Tibial nerve (tissue), 4 donors: ENCODE results near the gene CLK1. TPM values are rescaled to one million over a fixed set of nuclear protein-coding genes. Genes with fewer than 3 reads are reported as not detected.

Source experiments
- DNase-seq, 2 donors: peaks; one replicate each; pipeline ENCODE4 v3.0.0-alpha.2; 2019; ENCODE audit warnings: low spot score in 2 of 2
- H3K27ac ChIP-seq, 4 donors: fragments of 200-600 bp; sonication (generic) in 3 of 4; one replicate each; pipeline ENCODE4 v1.5.1; 2017 to 2019; ENCODE audit warnings: mild to moderate bottlenecking in 1 of 4
- H3K27me3 ChIP-seq, 2 donors: fragments of 200-600 bp; sonication (generic) in 1 of 2; one replicate each; pipeline versions ENCODE4 v1.5.1 to v1.6.0; 2017 to 2019
- H3K36me3 ChIP-seq, 3 donors: fragments of 200-600 bp; sonication (generic); one replicate each; pipeline ENCODE4 v1.5.1; 2018 to 2019
- H3K4me1 ChIP-seq, 4 donors: fragments of 200-600 bp; sonication (generic) in 3 of 4; one replicate each; pipeline ENCODE4 v1.5.1; 2017 to 2019
- H3K4me3 ChIP-seq, 4 donors: fragments of 200-600 bp; sonication (generic) in 3 of 4; one replicate each; pipeline ENCODE4 v1.5.1; 2017 to 2019; ENCODE audit warnings: mild to moderate bottlenecking in 1 of 4, moderate library complexity in 1 of 4
- H3K9me3 ChIP-seq, 4 donors: fragments of 200-600 bp; sonication (generic) in 3 of 4; one replicate each; pipeline ENCODE4 v1.5.1; 2017 to 2019
- EP300 ChIP-seq, 2 donors: sonication (generic); formaldehyde crosslinking; IDR thresholded peaks; one replicate each; pipeline ENCODE4 v1.6.1; 2017; ENCODE audit warnings: antibody characterized with exemption in 2 of 2, mild to moderate bottlenecking in 1 of 2
- POLR2A ChIP-seq, 2 donors: fragments of 450-650 bp; IDR thresholded peaks; one replicate each; pipeline ENCODE4 v1.6.1; 2017; ENCODE audit warnings: antibody characterized with exemption in 2 of 2, mild to moderate bottlenecking in 2 of 2, moderate library complexity in 2 of 2
- WGBS, 2 donors: methylation state at CpG; one replicate each; pipeline ENCODE4 v1.1.5; 2018; 5-methylcytosine and 5-hydroxymethylcytosine counted together
- total RNA-seq, 4 donors: library from RNA; depleted of rRNA; stranded (reverse); fragments of >200 nt; gene quantifications; one replicate each; pipeline ENCODE4 v1.1.0, GENCODE V29; 2016
- TF ChIP-seq, protein P1 (sequence below), 5 experiments: fragments of 200-600 bp in 3 of 5; fragments of 450-650 bp in 2 of 5; sonication (generic) in 3 of 5; IDR thresholded peaks; one replicate each; pipeline ENCODE4 v1.5.1; 2016 to 2019; ENCODE audit warnings: antibody characterized with exemption in 5 of 5, mild to moderate bottlenecking in 3 of 5, moderate library complexity in 2 of 5

The CLK1 gene
- total RNA-seq, 4 donors from 2014 or later: 141 to 336 (median 261) TPM

GRCh38 chr2:200814917-200815316, 49.5 kb downstream of the CLK1 start:
- H3K27me3 ChIP-seq: no peaks in the 10 kb centered on the region
- no peak overlapping the region for H3K4me3 ChIP-seq
- H3K27ac ChIP-seq: peak overlapping the region in 2 of 4 donors; percentile 40 to 98
- TF ChIP-seq, protein P1, sequence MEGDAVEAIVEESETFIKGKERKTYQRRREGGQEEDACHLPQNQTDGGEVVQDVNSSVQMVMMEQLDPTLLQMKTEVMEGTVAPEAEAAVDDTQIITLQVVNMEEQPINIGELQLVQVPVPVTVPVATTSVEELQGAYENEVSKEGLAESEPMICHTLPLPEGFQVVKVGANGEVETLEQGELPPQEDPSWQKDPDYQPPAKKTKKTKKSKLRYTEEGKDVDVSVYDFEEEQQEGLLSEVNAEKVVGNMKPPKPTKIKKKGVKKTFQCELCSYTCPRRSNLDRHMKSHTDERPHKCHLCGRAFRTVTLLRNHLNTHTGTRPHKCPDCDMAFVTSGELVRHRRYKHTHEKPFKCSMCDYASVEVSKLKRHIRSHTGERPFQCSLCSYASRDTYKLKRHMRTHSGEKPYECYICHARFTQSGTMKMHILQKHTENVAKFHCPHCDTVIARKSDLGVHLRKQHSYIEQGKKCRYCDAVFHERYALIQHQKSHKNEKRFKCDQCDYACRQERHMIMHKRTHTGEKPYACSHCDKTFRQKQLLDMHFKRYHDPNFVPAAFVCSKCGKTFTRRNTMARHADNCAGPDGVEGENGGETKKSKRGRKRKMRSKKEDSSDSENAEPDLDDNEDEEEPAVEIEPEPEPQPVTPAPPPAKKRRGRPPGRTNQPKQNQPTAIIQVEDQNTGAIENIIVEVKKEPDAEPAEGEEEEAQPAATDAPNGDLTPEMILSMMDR (IDR thresholded peaks at IDR 0.05): no peak
- TF ChIP-seq EP300 (IDR thresholded peaks at IDR 0.05) (peak in 1 of 2 donors; percentile 68), POLR2A (IDR thresholded peaks at IDR 0.05) (no peak)
- 77 to 85% methylated on average over 1 of the region's 1 CpG for WGBS, 2 donors
- peak in 1 of 2 donors; percentile 40 for DNase-seq
- peaks cover under 1 to 51% (median 26%) of the 10 kb centered on the region in 4 donors for H3K4me1 ChIP-seq
- peaks cover 2 to 61% (median 34%) of the 10 kb centered on the region in 3 donors for H3K36me3 ChIP-seq
- no peaks in the 10 kb centered on the region for H3K9me3 ChIP-seq

GRCh38 chr2:200814276-200814815, 50.1 kb downstream of the CLK1 start:
- Histone ChIP-seq H3K27ac (peak overlapping the region in 2 of 4 donors; percentile 40 to 98), H3K27me3 (no peaks in the 10 kb centered on the region), H3K9me3 (no peaks in the 10 kb centered on the region), H3K4me1 (peaks cover 2 to 57% (median 26%) of the 10 kb centered on the region in 4 donors), H3K36me3 (peaks cover under 1 to 56% (median 34%) of the 10 kb centered on the region in 3 donors), H3K4me3 (peak overlapping the region in 1 of 4 donors; percentile 2)
- TF ChIP-seq, protein P1 (IDR thresholded peaks at IDR 0.05): no peak
- TF ChIP-seq EP300 (IDR thresholded peaks at IDR 0.05) (no peak), POLR2A (IDR thresholded peaks at IDR 0.05) (no peak)
- no peak for DNase-seq
- WGBS, 2 donors: 63 to 71% methylated on average over 3 of the region's 3 CpGs

DNA sequence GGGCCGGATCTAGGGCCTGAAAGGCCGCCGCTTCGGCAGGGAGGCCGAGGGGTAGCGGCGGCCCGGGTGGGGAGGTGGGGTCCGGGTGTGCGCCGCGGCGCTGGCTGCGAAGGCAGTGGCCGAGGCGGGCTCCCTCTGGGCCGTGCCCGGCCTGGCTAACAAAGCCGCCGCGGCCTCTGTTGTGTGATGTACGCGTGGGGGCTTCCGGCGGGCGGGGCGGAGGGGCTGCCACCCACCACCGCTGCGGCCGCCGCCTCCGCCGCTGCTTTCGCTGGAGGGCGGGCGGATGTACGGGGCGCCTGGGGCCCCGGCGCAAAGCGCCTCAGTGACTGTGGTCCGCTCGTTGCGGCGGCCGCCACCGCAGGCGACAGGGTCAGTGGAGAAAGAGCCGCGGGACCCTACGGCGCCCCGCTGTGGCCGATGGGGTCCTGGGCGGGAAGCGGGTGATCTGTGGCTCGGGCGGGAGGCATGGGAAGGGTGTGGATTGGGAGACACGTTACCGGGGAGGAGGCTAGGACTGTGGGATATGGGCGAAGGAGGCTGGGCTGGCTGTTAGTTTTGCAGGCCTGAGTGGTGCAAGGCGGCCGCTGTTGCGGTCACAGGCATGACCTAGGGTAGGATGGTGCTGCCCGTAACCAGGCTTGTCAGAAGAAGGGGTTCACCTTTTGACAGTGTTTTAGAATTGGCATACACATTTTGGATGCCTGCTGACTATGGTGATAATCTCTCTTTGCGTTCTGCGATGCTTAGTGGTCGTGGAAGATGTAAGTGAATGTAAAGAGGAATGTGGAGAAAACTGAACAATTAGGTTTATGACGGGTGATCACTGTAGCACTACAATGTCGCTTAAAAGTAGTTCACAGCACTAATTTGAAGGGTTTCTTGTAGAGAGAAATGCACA, 52.1 kb downstream of the CLK1 start:
- H3K9me3 ChIP-seq: no peaks in the 10 kb centered on the region
- H3K36me3 ChIP-seq: peaks cover 0 to 36% (median 22%) of the 10 kb centered on the region in 3 donors
- H3K4me3 ChIP-seq: peak overlapping the region; percentile 81 to 90 (median 87)
- WGBS, 2 donors: 0 to 1% methylated on average over 40 to 45 of the region's 70 CpGs
- H3K4me1 ChIP-seq: peaks cover 2 to 59% (median 26%) of the 10 kb centered on the region in 4 donors
- no peaks in the 10 kb centered on the region for H3K27me3 ChIP-seq
- peak overlapping the region; percentile 98 to 99 (median 99) for H3K27ac ChIP-seq
- peak; percentile 52 to 67 for DNase-seq
- TF ChIP-seq, protein P1 (IDR thresholded peaks at IDR 0.05): peak; percentile 48 to 78 (median 67)
- no peak for TF ChIP-seq EP300 (IDR thresholded peaks at IDR 0.05)

GRCh38 chr2:200811333-200812121, 52.9 kb downstream of the CLK1 start, which contains the start of gene BZW1:
Gene BZW1 (plus strand): TSS chr2:200811910. CDS start chr2:200813218, 1,308 bp downstream.
- peak within 1 kb of the TSS; percentile 81 to 90 (median 87) for H3K4me3 ChIP-seq
- peak; percentile 91 to 95 for DNase-seq
- H3K4me1 ChIP-seq: peaks cover 2 to 58% (median 26%) of the 10 kb centered on the region in 4 donors
- H3K27me3 ChIP-seq: no peaks in the 10 kb centered on the region
- peaks cover 0 to 27% (median 14%) of the 10 kb centered on the region in 3 donors for H3K36me3 ChIP-seq
- peak within 1 kb of the TSS; percentile 98 to 99 (median 99) for H3K27ac ChIP-seq
- WGBS, 2 donors: 0% methylated on average over 51 to 67 of the region's 75 CpGs
- no peaks in the 10 kb centered on the region for H3K9me3 ChIP-seq
- TF ChIP-seq POLR2A (IDR thresholded peaks at IDR 0.05) (peak; percentile 82 to 97), EP300 (IDR thresholded peaks at IDR 0.05) (peak; percentile 75 to 96)
- TF ChIP-seq, protein P1 (IDR thresholded peaks at IDR 0.05): peak in 1 of 5 experiments; percentile 51
